Urinary bladder (tissue), 4 donors: ENCODE data around the gene GALNT15. TPM values are rescaled to one million over a fixed set of nuclear protein-coding genes. Genes with fewer than 3 reads are reported as not detected.

Experiments
- DNase-seq: peaks from one replicate; pipeline ENCODE4 v3.0.0-alpha.2; 2015; ENCODE audit errors: extremely low spot score
- H3K27ac ChIP-seq: one replicate; pipeline ENCODE4 v1.5.1; 2013; ENCODE audit warnings: low read depth, mild to moderate bottlenecking, moderate library complexity
- H3K36me3 ChIP-seq: one replicate; pipeline ENCODE4 v1.6.1; 2013; ENCODE audit warnings: mild to moderate bottlenecking, moderate library complexity; ENCODE audit not compliant: insufficient read depth
- H3K4me1 ChIP-seq: one replicate; pipeline ENCODE4 v1.6.1; 2013; ENCODE audit warnings: mild to moderate bottlenecking, moderate library complexity; ENCODE audit not compliant: insufficient read depth
- H3K4me3 ChIP-seq: one replicate; pipeline ENCODE4 v1.5.1; 2013; ENCODE audit warnings: low read depth, low read length
- WGBS: extraction: QIAGEN DNeasy Blood & Tissue Kit; methylation state at CpG from one replicate; pipeline ENCODE4 v1.1.7; 2013; 5-methylcytosine and 5-hydroxymethylcytosine counted together
- polyA plus RNA-seq: library from polyadenylated mRNA; stranded (reverse); fragments of 200-250 nt; gene quantifications from one replicate; pipeline ENCODE4 v1.2.3, GENCODE V29; 2013
- total RNA-seq: library from RNA; depleted of rRNA; stranded (reverse); fragments of >200 nt; gene quantifications from one replicate; pipeline ENCODE4 v1.2.3, GENCODE V29; 2014
- donor health status: healthy with polysubstance abuse.
- donor health status: healthy.

GALNT15 gene
- total and polyA plus RNA-seq, 2 donors, result 6.0 to 121 TPM

GRCh38 chr3:16231983-16232382, 57.5 kb downstream of the GALNT15 start:
- no peaks in the 10 kb centered on the region for H3K36me3 ChIP-seq
- DNase-seq, result no peak
- 94% methylated on average over 2 of the region's 2 CpGs for WGBS
- no peaks in the 10 kb centered on the region for H3K4me1 ChIP-seq
- no peak overlapping the region for H3K4me3 ChIP-seq
- no peak overlapping the region for H3K27ac ChIP-seq

GRCh38 chr3:16233806-16234205, 59.3 kb downstream of the GALNT15 start:
- WGBS, result 92% methylated on average over 1 of the region's 1 CpG

DNA sequence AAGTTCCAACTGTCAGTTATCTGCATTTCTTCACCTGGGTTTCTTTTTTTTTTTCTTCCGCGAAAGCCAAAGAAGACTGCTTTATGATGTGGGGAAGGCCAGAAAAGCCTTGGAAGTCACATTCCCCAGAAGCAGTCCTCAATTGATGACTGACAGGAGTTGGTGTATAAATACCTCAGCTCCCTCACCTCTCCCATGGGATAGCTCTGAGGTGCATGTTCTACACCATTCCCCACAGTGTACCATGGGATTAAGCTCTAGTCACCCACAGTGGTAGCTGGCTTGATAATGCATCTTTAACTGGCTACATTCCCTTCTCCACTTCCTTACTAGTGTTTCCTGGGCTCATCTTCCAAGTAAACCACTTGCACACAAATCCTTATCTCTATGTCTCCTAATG, 59.8 kb downstream of the GALNT15 start:
- DNase-seq, result no peak

More at GRCh38 chr3:16233806-16234205, 59.3 kb downstream of the GALNT15 start:
- Histone ChIP-seq H3K4me1 (no peaks in the 10 kb centered on the region), H3K36me3 (no peaks in the 10 kb centered on the region), H3K4me3 (no peak overlapping the region), H3K27ac (no peak overlapping the region)
- DNase-seq, result no peak

GRCh38 chr3:16236030-16236639, 61.7 kb downstream of the GALNT15 start:
- H3K4me3 ChIP-seq, result no peak overlapping the region
- no peaks in the 10 kb centered on the region for H3K4me1 ChIP-seq
- no peak for DNase-seq
- 89% methylated on average over 4 of the region's 4 CpGs for WGBS
- no peaks in the 10 kb centered on the region for H3K36me3 ChIP-seq
- H3K27ac ChIP-seq, result no peak overlapping the region

More for the DNA sequence above, 59.8 kb downstream of the GALNT15 start:
- Histone ChIP-seq H3K36me3 (no peaks in the 10 kb centered on the region), H3K4me3 (no peak overlapping the region), H3K4me1 (no peaks in the 10 kb centered on the region), H3K27ac (no peak overlapping the region)
- WGBS, result 94% methylated on average over 2 of the region's 2 CpGs

- no peak for DNase-seq
- no peaks in the 10 kb centered on the region for H3K4me1 ChIP-seq
- H3K4me3 ChIP-seq, result no peak overlapping the region
- H3K36me3 ChIP-seq, result no peaks in the 10 kb centered on the region
- H3K27ac ChIP-seq, result no peak overlapping the region
- 49% methylated on average over 3 of the region's 3 CpGs for WGBS
These were observed 62.4 kb downstream of the GALNT15 start for GRCh38 chr3:16236856-16237393.

DNA sequence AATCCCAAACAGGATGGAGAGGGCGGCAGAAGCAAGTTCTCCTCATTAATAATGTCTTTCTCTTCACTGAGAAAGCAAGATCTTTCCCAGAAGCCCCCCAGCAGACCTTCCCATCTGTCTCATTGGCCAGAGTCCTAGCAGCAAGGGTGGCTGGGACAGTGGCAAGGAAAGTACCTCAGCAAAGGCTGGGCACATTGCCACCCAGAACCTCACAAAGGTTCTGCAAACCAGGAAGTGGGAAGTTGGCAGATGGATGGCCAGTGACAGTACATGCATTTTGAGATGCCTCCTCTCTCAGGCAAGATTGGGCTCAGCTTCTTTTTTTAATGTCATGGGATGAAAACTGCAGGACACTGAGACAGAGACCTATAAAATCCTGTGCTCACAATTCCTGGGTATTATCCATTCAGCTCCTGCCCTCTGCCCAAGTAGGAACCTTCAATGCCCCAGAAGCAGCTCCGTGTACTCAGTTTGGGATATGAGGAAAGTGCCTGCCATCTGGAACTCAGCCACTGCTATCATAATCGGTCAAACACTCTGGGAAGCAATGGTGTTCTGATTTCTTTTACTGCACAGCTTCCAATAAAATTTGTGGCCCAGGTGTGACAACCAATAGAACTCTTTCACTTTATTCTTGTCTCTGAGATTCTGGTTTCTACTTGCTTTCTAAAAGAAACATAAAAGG, 64.7 kb downstream of the GALNT15 start:
- DNase-seq, result no peak
- Histone ChIP-seq H3K4me3 (no peak overlapping the region), H3K4me1 (no peaks in the 10 kb centered on the region), H3K36me3 (no peaks in the 10 kb centered on the region), H3K27ac (no peak overlapping the region)
- 50% methylated on average over 3 of the region's 3 CpGs for WGBS

GRCh38 chr3:16239780-16240179, 65.3 kb downstream of the GALNT15 start:
- Histone ChIP-seq H3K27ac (no peak overlapping the region), H3K4me3 (no peak overlapping the region), H3K36me3 (no peaks in the 10 kb centered on the region), H3K4me1 (no peaks in the 10 kb centered on the region)
- WGBS, result 40% methylated on average over 4 of the region's 4 CpGs
- no peak for DNase-seq

DNA sequence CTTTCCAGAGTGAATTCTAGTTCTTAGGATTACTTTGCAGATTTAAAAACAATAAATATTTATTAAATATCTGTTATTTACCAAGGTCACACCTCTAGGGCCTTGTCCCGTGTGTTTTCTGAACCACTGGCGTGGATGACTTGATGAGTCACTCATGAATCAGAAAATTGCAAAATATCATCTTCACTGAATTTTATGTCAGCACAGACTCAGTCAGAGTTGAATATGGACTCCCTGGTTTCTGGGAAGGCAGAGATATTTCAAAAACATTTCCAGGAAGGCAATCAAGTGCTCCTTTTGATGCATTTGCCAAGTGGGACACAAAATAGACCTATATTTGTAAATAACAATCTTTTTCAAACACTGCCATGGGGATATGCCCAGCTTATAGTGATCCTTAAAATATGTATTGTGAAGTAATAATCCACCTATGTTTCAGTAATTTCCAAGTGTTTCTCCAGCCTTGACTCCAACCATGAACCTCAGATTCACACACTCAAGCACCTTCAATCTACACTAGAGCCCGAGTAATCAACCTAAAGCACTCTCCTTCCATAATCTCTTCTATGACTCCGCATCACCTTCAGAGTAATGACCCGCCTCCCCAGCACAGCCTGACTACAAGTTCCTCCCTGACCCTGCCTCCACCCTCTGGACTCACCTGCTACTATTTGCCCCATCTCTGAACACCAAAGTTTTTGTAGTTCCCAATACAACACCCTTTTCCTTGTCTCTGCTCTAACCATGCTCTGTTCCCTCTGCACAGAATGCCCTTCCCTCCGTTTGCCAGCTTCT, 65.9 kb downstream of the GALNT15 start:
- no peak for DNase-seq
- no peak overlapping the region for H3K27ac ChIP-seq
- WGBS, result 70% methylated on average over 6 of the region's 6 CpGs

DNA sequence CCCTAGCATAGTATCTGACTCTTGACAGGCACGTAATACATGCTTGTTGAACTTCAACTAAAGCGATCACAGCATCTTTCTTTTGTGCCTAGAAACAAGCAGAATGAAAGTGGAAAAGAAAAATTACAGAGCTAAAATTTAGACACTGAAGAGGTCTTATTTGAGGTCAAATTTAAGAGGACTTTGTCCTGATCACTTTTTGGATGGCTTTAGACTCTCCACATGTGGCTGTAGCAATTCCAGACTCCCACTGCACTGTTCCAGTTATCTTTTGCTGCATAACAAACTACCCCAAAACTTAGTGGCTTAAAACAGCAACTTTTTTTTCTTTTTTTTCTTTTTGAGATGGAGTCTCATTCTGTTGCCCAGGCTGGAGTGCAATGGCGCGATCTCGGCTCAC, 66.7 kb downstream of the GALNT15 start:
- no peak for DNase-seq
- Histone ChIP-seq H3K4me1 (no peaks in the 10 kb centered on the region), H3K36me3 (no peaks in the 10 kb centered on the region), H3K4me3 (no peak overlapping the region), H3K27ac (no peak overlapping the region)
- WGBS, result 98% methylated on average over 5 of the region's 5 CpGs

More for the DNA sequence above, 65.9 kb downstream of the GALNT15 start:
- Histone ChIP-seq H3K4me3 (no peak overlapping the region), H3K4me1 (no peaks in the 10 kb centered on the region), H3K36me3 (no peaks in the 10 kb centered on the region)

DNA sequence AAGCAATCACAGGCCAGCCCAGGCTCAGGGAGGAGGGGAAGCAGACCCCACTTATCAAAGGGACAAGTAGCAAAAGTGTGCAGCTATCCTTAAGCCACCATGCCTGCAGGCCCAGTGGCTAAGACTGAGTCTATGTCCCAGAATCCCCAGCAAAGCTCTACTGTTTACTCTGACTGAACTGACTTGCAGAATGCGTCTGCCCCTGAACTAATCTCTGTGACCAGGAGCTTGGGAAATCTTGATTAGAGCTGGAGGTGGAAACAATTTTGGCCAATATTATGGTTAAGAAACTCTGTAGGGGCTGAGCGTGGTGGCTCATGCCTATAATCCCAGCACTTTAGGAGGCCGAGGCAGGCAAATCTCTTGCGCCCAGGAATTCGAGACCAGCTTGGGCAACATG, 67.7 kb downstream of the GALNT15 start:
- no peaks in the 10 kb centered on the region for H3K36me3 ChIP-seq
- no peak overlapping the region for H3K4me3 ChIP-seq
- H3K27ac ChIP-seq, result no peak overlapping the region
- 95% methylated on average over 5 of the region's 5 CpGs for WGBS
- DNase-seq, result no peak
- no peaks in the 10 kb centered on the region for H3K4me1 ChIP-seq

- Histone ChIP-seq H3K36me3 (no peaks in the 10 kb centered on the region), H3K4me1 (no peaks in the 10 kb centered on the region), H3K4me3 (no peak overlapping the region), H3K27ac (no peak overlapping the region)
- DNase-seq, result no peak
- 51% methylated on average over 9 of the region's 9 CpGs for WGBS
These were observed 69.4 kb downstream of the GALNT15 start for GRCh38 chr3:16243706-16244490.

DNA sequence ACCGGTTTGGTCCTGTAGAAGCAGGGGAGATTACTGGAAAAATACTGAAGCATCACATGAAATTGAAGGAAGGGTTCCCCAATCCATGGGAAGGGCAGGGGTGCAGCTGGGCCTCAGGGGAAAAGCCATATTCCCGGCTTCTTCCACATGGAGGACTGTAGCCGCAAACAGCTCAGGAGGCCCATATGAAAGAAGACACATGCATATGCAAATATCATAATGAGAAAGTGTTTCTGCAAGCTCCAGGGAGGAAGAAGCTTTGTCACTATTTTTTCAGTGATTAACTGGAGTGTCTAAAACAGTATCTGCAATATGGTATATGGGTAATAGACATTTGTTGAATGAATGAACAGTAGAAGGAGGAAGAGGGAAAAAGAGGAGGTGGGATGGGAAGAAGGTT, 71.1 kb downstream of the GALNT15 start:
- H3K4me3 ChIP-seq, result no peak overlapping the region
- WGBS, result 97% methylated on average over 3 of the region's 3 CpGs
- no peaks in the 10 kb centered on the region for H3K36me3 ChIP-seq
- no peak for DNase-seq
- H3K27ac ChIP-seq, result no peak overlapping the region
- no peaks in the 10 kb centered on the region for H3K4me1 ChIP-seq
